Measurements from ENCODE around the gene BICDL1.

GRCh38 chr12:120089796-120090195 is 100.8 kb downstream of the BICDL1 start:
- TF ChIP-seq CTCF (conservative IDR thresholded peaks at IDR 0.05 in 1 of 2, IDR thresholded peaks at IDR 0.05 in 1 of 2; ENCODE audit: low read depth in 1 of 2, low read length in 2 of 2) (no peak), EZH2 (IDR thresholded peaks at IDR 0.05; ENCODE audit: low read length, missing control alignments) (no peak)
